Cerebellar cortex (tissue), 1 donor: ENCODE data around the gene SIMC1.
"Not testable (repeated sequence)": the region's sequence is repeated elsewhere in the genome, so short reads cannot be mapped to it uniquely, and the experiment has no call there.

ENCODE experiments used
- DNase-seq: peaks from one replicate; pipeline ENCODE4 v3.0.0-alpha.2; 2015; ENCODE audit warnings: low spot score

SIMC1 gene

GRCh38 chr5:176237971-176238644, at the start of gene SIMC1:
Gene SIMC1, plus strand, starts transcription at chr5:176238424. Its CDS starts 85 bp downstream, at chr5:176238509.
- DNase-seq, result peak; percentile 13

GRCh38 chr5:176188506-176189193, 49.6 kb upstream of the SIMC1 start:
- DNase-seq, result no peak

GRCh38 chr5:176189857-176190256, 48.4 kb upstream of the SIMC1 start:
- no peak for DNase-seq

GRCh38 chr5:176190886-176191755, 47.1 kb upstream of the SIMC1 start:
- no peak for DNase-seq

- DNase-seq, result no peak
Observed at GRCh38 chr5:176192094-176192721, 46.0 kb upstream of the SIMC1 start.

- not testable (repeated sequence) for DNase-seq
Observed at GRCh38 chr5:176192722-176193117, 45.5 kb upstream of the SIMC1 start.

GRCh38 chr5:176193636-176194035, 44.6 kb upstream of the SIMC1 start:
- DNase-seq, result not testable (repeated sequence)

- peak; percentile 67 for DNase-seq
Observed at GRCh38 chr5:176194238-176195083, 43.8 kb upstream of the SIMC1 start.

GRCh38 chr5:176195084-176195413, 43.2 kb upstream of the SIMC1 start:
- DNase-seq, result not testable (repeated sequence)

- DNase-seq, result not testable (repeated sequence)
Observed at GRCh38 chr5:176195487-176196207, 42.6 kb upstream of the SIMC1 start.

- DNase-seq, result not testable (repeated sequence)
Observed at GRCh38 chr5:176196781-176197180, 41.4 kb upstream of the SIMC1 start.

- not testable (repeated sequence) for DNase-seq
Observed at GRCh38 chr5:176197234-176197858, 40.9 kb upstream of the SIMC1 start.

GRCh38 chr5:176198299-176198698, 39.9 kb upstream of the SIMC1 start:
- not testable (repeated sequence) for DNase-seq

GRCh38 chr5:176198991-176199733, 39.1 kb upstream of the SIMC1 start:
- not testable (repeated sequence) for DNase-seq

- not testable (repeated sequence) for DNase-seq
Observed at GRCh38 chr5:176199803-176200399, 38.3 kb upstream of the SIMC1 start.

GRCh38 chr5:176201811-176202210, 36.4 kb upstream of the SIMC1 start:
- no peak for DNase-seq

GRCh38 chr5:176203086-176203485, 35.1 kb upstream of the SIMC1 start:
- no peak for DNase-seq

GRCh38 chr5:176203535-176203934, 34.7 kb upstream of the SIMC1 start:
- not testable (repeated sequence) for DNase-seq
